Stomach smooth muscle (tissue), 2 donors: ENCODE results near the gene ZNF550.

Experiments used
- H3K27ac ChIP-seq: one replicate; pipeline ENCODE4 v1.7.0; 2013; ENCODE audit warnings: mild to moderate bottlenecking, low read length, inconsistent platforms
- H3K27me3 ChIP-seq, 2 donors: one replicate each; pipeline ENCODE4 v1.7.0; 2013; ENCODE audit warnings: low read length in 2 of 2; ENCODE audit not compliant: insufficient read depth in 2 of 2, control insufficient read depth in 1 of 2
- H3K36me3 ChIP-seq, 2 donors: one replicate each; pipeline ENCODE4 v1.7.0; 2013; ENCODE audit warnings: low read length in 2 of 2; ENCODE audit not compliant: control insufficient read depth in 2 of 2, insufficient read depth in 2 of 2
- H3K4me1 ChIP-seq: one replicate; pipeline ENCODE4 v1.7.0; 2013; ENCODE audit warnings: low read length; ENCODE audit not compliant: control insufficient read depth, insufficient read depth
- H3K4me3 ChIP-seq, 2 donors: one replicate each; pipeline ENCODE4 v1.7.0; 2013; ENCODE audit warnings: low read length in 2 of 2
- H3K9ac ChIP-seq, 2 donors: one replicate each; pipeline ENCODE4 v1.7.0; 2013; ENCODE audit warnings: low read length in 2 of 2, mild to moderate bottlenecking in 1 of 2
- H3K9me3 ChIP-seq, 2 donors: one replicate each; pipeline ENCODE4 v1.7.0; 2013; ENCODE audit warnings: low read length in 2 of 2; ENCODE audit not compliant: control insufficient read depth in 2 of 2
- donor health status: healthy.
- donor health status: Pancreatic carcinoma.

The ZNF550 gene

GRCh38 chr19:57559404-57560025 is at the start of gene ZNF550:
Gene ZNF550, minus strand, starts transcription at chr19:57559863. Its CDS starts 181 bp downstream, at chr19:57559682.
- peak within 1 kb of the TSS; percentile 18 for H3K27ac ChIP-seq
- peaks cover 17% of the 10 kb centered on the region for H3K4me1 ChIP-seq
- H3K27me3 ChIP-seq: no peaks in the 10 kb centered on the region
- peak within 1 kb of the TSS; percentile 69 to 98 for H3K4me3 ChIP-seq
- peak within 1 kb of the TSS; percentile 53 to 85 for H3K9ac ChIP-seq
- H3K9me3 ChIP-seq: peaks cover 2 to 9% of the 10 kb centered on the region in 2 donors
- peaks cover 13 to 20% of the 10 kb centered on the region in 2 donors for H3K36me3 ChIP-seq

- Histone ChIP-seq H3K27ac (no peak overlapping the region), H3K4me3 (no peak overlapping the region), H3K9me3 (peaks cover 20 to 42% of the 10 kb centered on the region in 2 donors), H3K4me1 (no peaks in the 10 kb centered on the region), H3K9ac (no peak overlapping the region), H3K36me3 (peaks cover 30 to 45% of the 10 kb centered on the region in 2 donors), H3K27me3 (no peaks in the 10 kb centered on the region)
Measured at GRCh38 chr19:57606931-57607330, 47.3 kb upstream of the ZNF550 start.

DNA sequence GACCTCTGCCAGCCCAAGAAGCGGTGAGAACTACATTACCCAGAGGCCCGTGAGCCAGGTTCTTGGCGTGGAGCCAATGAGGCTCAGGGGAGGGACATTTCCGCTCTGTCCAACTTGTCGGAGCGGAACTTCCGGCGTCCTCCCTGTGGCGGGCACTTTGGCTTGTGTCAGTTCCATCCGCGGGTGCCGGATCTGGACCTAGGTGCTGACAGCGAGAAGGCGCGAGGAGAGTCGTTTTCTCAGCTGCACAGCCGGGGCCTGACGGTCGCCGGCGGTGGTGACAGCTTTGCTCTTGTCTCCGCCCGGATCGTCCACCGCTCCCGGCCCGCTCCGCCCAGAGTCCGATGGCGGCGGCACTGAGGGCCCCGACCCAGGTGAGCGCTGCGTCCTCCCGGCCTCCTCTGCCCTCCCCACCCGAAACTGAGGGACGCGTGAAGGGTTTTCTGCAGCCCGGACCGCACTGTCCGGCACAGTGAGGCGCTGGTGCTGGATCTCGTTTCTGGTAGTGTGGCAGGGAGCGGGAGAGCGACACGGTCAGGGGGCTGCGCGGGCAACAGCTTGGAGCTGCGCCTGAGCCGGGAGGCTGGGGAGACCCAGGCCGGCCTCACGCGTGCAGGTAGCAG is 40.2 kb upstream of the ZNF550 start, which contains the start of gene ZNF530:
Gene ZNF530, plus strand, starts transcription at position 125 of the 623 bp plus-strand sequence. CDS start 4,461 bp downstream, outside the sequence.
- no peak within 1 kb of the TSS for H3K27ac ChIP-seq
- H3K4me3 ChIP-seq: peak within 1 kb of the TSS; percentile 53 to 93
- peaks cover 17% of the 10 kb centered on the region for H3K4me1 ChIP-seq
- no peaks in the 10 kb centered on the region for H3K27me3 ChIP-seq
- H3K36me3 ChIP-seq: peaks cover 8 to 19% of the 10 kb centered on the region in 2 donors
- H3K9ac ChIP-seq: peak within 1 kb of the TSS; percentile 63 to 71
- peaks cover 0 to 16% of the 10 kb centered on the region in 2 donors for H3K9me3 ChIP-seq

DNA sequence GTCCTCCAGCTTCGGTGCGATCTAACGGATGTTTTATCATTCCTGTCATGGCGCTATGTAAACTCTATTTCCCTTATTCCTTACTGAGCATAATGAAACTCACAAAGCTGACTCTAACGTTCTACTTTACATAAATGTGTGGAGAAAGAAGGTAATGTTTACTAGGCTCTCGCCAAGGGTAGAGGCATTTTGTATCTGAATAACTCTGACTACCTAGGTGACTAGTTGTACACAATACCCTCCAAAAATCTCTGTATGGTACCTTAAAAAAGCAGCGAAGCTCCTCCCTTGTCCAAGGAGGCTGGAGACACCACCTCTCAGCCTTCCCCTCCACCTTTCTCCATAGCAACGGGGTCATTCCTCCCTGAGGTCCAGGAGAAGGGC is 39.7 kb upstream of the ZNF550 start:
- H3K4me1 ChIP-seq: peaks cover 17% of the 10 kb centered on the region
- H3K9ac ChIP-seq: peak overlapping the region; percentile 63 to 71
- H3K27ac ChIP-seq: no peak overlapping the region
- H3K36me3 ChIP-seq: peaks cover 3 to 14% of the 10 kb centered on the region in 2 donors
- no peaks in the 10 kb centered on the region for H3K27me3 ChIP-seq
- peaks cover 0 to 11% of the 10 kb centered on the region in 2 donors for H3K9me3 ChIP-seq
- H3K4me3 ChIP-seq: peak overlapping the region; percentile 53 to 93

GRCh38 chr19:57587529-57587928 is 27.9 kb upstream of the ZNF550 start:
- H3K4me3 ChIP-seq: no peak overlapping the region
- peaks cover 15% of the 10 kb centered on the region for H3K4me1 ChIP-seq
- H3K27ac ChIP-seq: no peak overlapping the region
- H3K36me3 ChIP-seq: peaks cover 42 to 46% of the 10 kb centered on the region in 2 donors
- H3K27me3 ChIP-seq: no peaks in the 10 kb centered on the region
- H3K9ac ChIP-seq: no peak overlapping the region
- H3K9me3 ChIP-seq: peaks cover 50 to 64% of the 10 kb centered on the region in 2 donors

GRCh38 chr19:57583521-57584416 is 24.1 kb upstream of the ZNF550 start, which contains the start of gene ZIK1:
Gene ZIK1, plus strand, starts transcription at chr19:57584145. Its CDS starts 212 bp downstream, at chr19:57584357.
- Histone ChIP-seq H3K27ac (peak within 1 kb of the TSS; percentile 31), H3K4me1 (peaks cover 15% of the 10 kb centered on the region), H3K36me3 (peaks cover 12 to 18% of the 10 kb centered on the region in 2 donors), H3K9ac (peak within 1 kb of the TSS; percentile 58 to 69), H3K9me3 (peaks cover 12 to 29% of the 10 kb centered on the region in 2 donors), H3K4me3 (peak within 1 kb of the TSS; percentile 69 to 85), H3K27me3 (no peaks in the 10 kb centered on the region)

DNA sequence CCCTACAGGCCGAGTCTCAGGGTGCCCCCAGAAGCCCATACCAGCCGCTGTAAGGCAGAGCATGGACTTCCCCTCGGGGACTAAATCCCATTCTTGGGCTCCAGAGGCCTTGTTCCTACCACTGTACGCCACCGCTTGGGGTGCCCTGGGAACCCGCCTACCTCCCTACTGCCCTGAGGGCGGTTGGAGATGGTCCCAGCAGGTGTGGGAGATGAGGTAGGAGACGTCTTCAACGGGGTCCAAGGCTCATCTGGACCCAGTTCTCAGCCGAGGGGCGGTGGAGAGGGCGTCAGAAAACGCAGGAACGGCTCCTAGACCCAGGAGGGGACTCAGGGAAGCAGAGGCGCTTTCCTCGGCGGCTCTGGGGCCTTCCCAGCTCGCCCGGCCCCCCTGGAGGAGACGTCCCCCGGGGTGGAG is 23.4 kb upstream of the ZNF550 start:
- Histone ChIP-seq H3K9me3 (peaks cover 8 to 22% of the 10 kb centered on the region in 2 donors), H3K27me3 (no peaks in the 10 kb centered on the region), H3K36me3 (peaks cover 6 to 11% of the 10 kb centered on the region in 2 donors), H3K9ac (peak overlapping the region in 1 of 2 donors; percentile 58), H3K4me1 (peaks cover 18% of the 10 kb centered on the region), H3K4me3 (peak overlapping the region; percentile 69 to 85), H3K27ac (no peak overlapping the region)

DNA sequence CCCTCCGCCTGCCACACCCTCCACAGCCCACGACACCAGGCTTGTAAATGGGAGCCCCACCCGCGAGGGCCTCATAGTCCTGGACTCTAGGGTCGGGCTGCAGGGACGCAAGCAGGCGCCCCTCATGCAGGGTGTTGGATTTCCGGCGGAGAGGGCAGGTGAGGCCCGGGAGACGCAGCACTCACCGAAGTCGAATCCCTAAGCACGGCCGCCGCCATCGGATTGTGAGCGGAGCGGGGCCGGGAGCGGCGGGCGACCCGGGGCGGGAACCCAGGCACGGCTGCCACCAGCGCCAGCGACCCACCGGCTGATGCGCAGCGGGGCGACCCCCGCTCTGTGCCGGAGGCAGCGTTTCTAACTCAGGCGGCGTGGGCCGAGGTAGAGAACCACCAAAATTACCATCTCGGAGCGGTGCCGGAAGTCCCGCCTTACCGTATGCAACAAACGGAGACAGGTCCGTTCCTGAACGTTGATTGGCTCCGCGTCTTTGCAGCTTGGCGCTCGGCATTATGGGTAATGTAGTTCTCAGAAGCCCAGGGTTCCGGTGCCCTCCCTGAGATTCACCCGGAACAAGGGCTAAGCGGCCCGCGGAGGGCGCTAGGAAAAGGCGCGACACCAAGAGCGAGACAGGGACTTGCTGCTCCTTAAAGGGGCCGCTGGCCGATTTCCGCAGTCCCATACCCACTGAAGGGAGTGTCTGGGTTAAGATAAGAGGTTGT is 19.0 kb upstream of the ZNF550 start, which contains the start of gene ZNF416:
Gene ZNF416, minus strand, starts transcription at position 425 of the 719 bp plus-strand sequence. Its CDS starts 207 bp downstream, at position 218.
- Histone ChIP-seq H3K27ac (peak within 1 kb of the TSS; percentile 46), H3K36me3 (peaks cover 28 to 31% of the 10 kb centered on the region in 2 donors), H3K9ac (peak within 1 kb of the TSS; percentile 75 to 80), H3K4me1 (peaks cover 16% of the 10 kb centered on the region), H3K4me3 (peak within 1 kb of the TSS; percentile 91 to 97), H3K9me3 (peaks cover 31 to 33% of the 10 kb centered on the region in 2 donors), H3K27me3 (no peaks in the 10 kb centered on the region)

- Histone ChIP-seq H3K4me1 (peaks cover 11% of the 10 kb centered on the region), H3K9me3 (peaks cover 51 to 53% of the 10 kb centered on the region in 2 donors), H3K9ac (no peak overlapping the region), H3K36me3 (peaks cover 48 to 51% of the 10 kb centered on the region in 2 donors), H3K27me3 (no peaks in the 10 kb centered on the region), H3K27ac (no peak overlapping the region), H3K4me3 (peak overlapping the region; percentile 5 to 35)
Measured at GRCh38 chr19:57576661-57577060, 17.0 kb upstream of the ZNF550 start.
